22Rv1 (cell line): ENCODE results near the gene RNF225.

Source experiments
- CTCF ChIP-seq: fragments of 450-650 bp; IDR thresholded peaks from 2 replicates; pipeline ENCODE4 v1.5.1; 2017; ENCODE audit warnings: mild to moderate bottlenecking
- ZFX ChIP-seq: fragments of 450-650 bp; IDR thresholded peaks from 2 replicates; pipeline ENCODE4 v1.6.1; 2017; ENCODE audit warnings: antibody characterized with exemption, borderline replicate concordance

- no peak for TF ChIP-seq CTCF
- TF ChIP-seq ZFX: no peak
Measured at GRCh38 chr19:58385891-58386575, 9.4 kb upstream of the RNF225 start.
